Measurements from ENCODE around the gene CFAP20.

- TF ChIP-seq CTCF (IDR thresholded peaks at IDR 0.05) = no peak
- TF ChIP-seq POLR2A (IDR thresholded peaks at IDR 0.05) = no peak
Observed at GRCh38 chr16:58176608-58177352, 47.6 kb upstream of the CFAP20 start.
